Activated T-cell treated with anti-CD3 and anti-CD28 coated beads, Interleukin-2, amount 50 U/mL, for 4 hours (primary cell): ENCODE data around the gene RPH3AL. TPM values are rescaled to one million over a fixed set of nuclear protein-coding genes. Genes with fewer than 3 reads are reported as not detected.

Experiments used
- ATAC-seq, 2 donors: fragments of 200-7000 bp; cut with Tn5 transposase; one replicate each; pipeline ENCODE4 v1.10.0; 2021
- DNase-seq: peaks from one replicate; pipeline ENCODE4 v3.0.0-alpha.2; 2020
- H3K27me3 Mint-ChIP-seq: one replicate; pipeline ENCODE4 v1.8.0; 2021; ENCODE audit warnings: low read depth, mixed read lengths
- H3K36me3 Mint-ChIP-seq: one replicate; pipeline ENCODE4 v1.8.0; 2022; ENCODE audit warnings: mixed read lengths; ENCODE audit not compliant: insufficient read depth
- H3K4me1 Mint-ChIP-seq: one replicate; pipeline ENCODE4 v1.8.0; 2021; ENCODE audit warnings: low read depth, mixed read lengths
- H3K4me3 Mint-ChIP-seq: one replicate; pipeline ENCODE4 v1.8.0; 2021; ENCODE audit warnings: mild to moderate bottlenecking, moderate library complexity, mixed read lengths
- H3K9me3 Mint-ChIP-seq: one replicate; pipeline ENCODE4 v1.8.0; 2021; ENCODE audit warnings: mixed read lengths
- total RNA-seq, 3 donors: library from RNA; stranded (reverse); gene quantifications; one replicate each; pipeline ENCODE4 v1.2.1, GENCODE V29; 2021

RPH3AL gene
- total RNA-seq, 3 donors from 2014 or later, result 1.3 to 2.2 (median 1.9) TPM

DNA sequence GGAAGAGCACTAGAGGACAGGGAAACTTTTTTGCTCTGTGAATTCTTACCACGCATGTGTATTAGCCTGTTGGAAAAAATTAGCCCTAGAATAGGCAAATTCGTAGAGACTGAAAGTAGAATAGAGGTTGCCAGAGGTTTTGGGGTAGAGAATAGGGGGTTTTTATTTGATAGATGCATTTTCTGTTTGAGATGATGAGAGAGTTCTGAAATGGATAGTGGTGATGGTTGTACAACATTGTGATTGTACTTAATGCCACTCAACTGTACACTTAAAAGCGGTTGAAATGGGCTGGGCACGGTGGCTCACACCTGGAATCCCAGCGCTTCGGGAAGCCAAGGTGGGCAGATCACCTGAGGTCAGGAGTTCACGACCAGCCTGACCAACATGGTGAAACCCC is 163.2 kb downstream of the RPH3AL start:
- Mint-ChIP-seq H3K27me3 (peaks cover 9% of the 10 kb centered on the region), H3K36me3 (no peaks in the 10 kb centered on the region), H3K9me3 (no peaks in the 10 kb centered on the region), H3K4me1 (peaks cover 18% of the 10 kb centered on the region), H3K4me3 (no peak overlapping the region)
- no peak for ATAC-seq
- no peak for DNase-seq

DNA sequence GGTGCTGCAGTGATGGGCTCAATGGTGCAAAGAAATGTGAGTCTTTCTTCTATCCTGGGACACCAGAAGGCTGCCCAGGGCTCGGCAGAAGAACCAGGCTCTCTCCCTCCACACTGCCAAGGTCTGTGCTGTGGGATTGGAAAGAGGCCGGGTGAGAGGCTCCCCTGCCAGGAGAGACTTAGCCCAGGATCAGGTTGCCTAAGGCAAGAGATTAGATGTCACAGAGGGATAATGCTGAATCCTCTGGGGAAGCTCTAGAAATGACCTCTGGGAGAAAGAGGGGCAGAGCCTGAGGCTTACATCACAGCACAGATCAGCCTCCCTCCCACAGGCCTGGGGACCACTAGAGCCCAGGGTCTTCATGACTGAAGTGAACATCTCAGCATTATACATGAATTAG is 165.5 kb downstream of the RPH3AL start:
- no peak for ATAC-seq

DNA sequence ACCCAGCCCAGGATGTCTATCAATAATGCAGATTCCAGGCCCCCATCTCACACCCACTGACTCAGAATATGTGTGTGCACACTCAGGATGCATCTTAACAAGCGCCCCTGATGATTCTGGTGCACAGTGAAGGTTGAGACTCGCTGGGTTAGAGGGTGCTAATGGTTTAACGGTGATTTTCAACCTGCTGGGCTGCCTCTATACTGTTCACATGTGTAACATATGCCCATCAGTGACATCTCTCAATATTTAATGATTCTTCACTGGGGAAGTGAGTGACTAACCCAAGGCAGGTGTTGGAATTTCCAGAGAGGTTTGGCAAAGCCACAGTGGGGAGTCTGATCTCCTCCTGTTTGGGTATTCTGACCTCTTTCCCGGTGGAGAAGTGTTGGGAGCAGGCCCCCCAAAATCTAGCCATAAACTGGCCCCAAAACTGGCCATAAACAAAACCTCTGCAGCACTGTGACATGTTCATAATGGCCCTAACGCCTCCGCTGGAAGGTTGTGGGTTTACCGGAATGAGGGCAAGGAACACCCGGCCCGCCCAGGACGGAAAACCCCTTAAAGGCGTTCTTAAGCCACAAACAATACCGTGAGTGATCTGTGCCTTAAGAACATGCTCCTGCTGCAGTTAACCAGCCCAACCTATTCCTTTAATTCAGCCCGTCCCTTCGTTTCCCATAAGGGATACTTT is 167.0 kb downstream of the RPH3AL start:
- DNase-seq, result no peak
- Mint-ChIP-seq H3K36me3 (no peaks in the 10 kb centered on the region), H3K4me1 (peaks cover 22% of the 10 kb centered on the region), H3K4me3 (peak overlapping the region; percentile 39), H3K27me3 (peaks cover 35% of the 10 kb centered on the region), H3K9me3 (no peaks in the 10 kb centered on the region)
- ATAC-seq, result peak in 1 of 2 donors; percentile 16

More for the DNA sequence above, 165.5 kb downstream of the RPH3AL start:
- no peak overlapping the region for H3K4me3 Mint-ChIP-seq
- peaks cover 31% of the 10 kb centered on the region for H3K27me3 Mint-ChIP-seq
- H3K36me3 Mint-ChIP-seq, result no peaks in the 10 kb centered on the region
- no peak for DNase-seq
- H3K9me3 Mint-ChIP-seq, result no peaks in the 10 kb centered on the region
- H3K4me1 Mint-ChIP-seq, result peaks cover 19% of the 10 kb centered on the region

DNA sequence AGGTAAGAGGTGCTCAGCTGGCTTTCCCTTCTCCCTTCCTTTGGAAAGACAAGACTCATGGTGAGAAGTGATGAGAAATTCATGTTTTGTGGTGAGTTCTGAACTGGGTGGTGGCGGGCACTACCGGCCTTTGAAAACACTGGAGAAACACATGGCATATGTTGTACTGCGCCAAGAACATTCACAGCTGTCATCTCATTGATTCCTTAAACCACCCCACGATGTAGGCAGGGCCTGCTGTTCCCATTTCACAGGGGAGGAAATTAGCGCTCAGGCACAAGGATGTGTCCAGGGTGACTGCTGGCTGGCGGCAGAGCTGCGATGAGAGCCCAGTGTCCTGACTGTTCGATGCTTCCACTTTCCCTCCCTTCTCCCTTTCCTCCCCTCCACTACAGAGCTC is 169.6 kb downstream of the RPH3AL start:
- Mint-ChIP-seq H3K4me1 (peaks cover 19% of the 10 kb centered on the region), H3K36me3 (no peaks in the 10 kb centered on the region), H3K27me3 (peaks cover 46% of the 10 kb centered on the region), H3K9me3 (no peaks in the 10 kb centered on the region), H3K4me3 (no peak overlapping the region)
- DNase-seq (no peak), ATAC-seq (no peak)

DNA sequence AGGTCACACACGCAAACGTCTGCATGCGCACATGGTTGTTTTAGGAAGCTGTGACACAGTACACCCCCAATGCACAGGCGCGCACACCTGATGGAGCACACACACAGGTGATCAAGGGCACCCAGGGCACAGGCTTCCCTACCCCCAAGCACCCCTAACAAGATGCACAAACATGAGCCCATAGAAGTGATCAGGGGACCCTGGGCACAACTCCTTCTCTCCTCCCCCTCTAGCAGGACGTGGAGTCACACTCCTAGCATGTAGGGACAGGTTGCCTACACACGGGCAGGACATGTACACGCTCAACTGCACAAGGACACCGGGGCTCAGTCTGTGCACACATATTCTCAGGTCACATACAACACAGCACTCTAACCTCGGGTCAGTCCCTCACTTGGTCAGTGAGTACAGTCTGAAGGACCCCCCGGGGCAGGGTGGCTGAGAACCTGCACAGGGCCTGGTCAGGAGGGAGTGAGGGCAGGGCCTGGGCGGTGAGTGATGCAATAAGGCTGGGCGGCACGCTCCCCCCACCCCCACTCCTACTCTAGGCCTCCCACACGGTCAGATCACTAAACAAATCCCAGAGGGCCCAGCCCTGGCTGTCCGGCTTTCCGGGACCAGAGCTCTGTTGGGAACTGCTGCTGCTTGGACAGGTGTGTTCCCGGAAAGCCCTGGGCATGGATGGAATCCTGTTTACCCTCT is 170.4 kb downstream of the RPH3AL start:
- ATAC-seq (no peak), DNase-seq (no peak)
- Mint-ChIP-seq H3K4me1 (peaks cover 19% of the 10 kb centered on the region), H3K27me3 (peaks cover 52% of the 10 kb centered on the region), H3K4me3 (peak overlapping the region; percentile 43), H3K9me3 (no peaks in the 10 kb centered on the region), H3K36me3 (no peaks in the 10 kb centered on the region)

DNA sequence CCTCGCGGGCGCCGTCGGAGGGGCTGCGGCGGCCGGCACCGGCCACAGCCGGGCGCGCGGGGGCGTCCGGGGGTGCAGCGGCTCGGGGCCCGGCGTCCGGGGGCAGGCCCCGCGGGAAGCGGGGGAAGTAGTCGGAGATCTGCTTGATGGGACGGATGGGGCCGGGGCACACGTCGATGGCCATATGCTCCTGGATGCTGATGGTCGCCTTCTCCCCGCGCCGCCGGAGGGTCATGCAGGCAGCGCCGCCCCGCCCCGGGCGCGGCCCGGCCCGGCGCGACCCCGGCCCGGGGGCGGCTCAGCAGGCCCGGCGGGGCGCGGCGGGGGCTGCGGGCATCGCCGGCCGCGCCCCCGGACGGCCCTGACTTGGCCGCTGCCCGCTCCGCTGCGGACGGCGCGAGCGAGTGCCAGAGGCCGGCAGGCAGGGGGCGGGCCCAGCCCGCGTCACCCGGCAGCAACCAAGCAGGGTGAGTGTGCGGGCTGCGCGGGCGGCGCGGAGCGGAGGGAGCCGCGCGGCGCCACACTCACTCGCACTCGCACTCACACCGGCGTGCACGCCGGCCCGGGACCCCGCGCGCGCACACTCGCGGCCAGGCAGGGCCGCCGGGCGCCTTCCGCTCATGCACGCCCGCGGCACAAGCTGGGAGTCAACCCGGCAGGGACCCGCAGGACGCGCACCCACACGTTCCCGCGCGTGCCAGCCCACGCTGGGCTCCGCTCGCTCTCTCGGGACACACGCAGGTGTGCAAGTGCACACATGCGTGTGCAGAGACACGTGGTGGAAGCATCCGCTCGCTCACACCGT is 171.2 kb downstream of the RPH3AL start, which contains the start of gene DOC2B:
TSS of gene DOC2B (minus strand) at position 406 of the 805 bp plus-strand sequence. CDS start at position 235, 171 bp downstream.
- Mint-ChIP-seq H3K4me1 (peaks cover 18% of the 10 kb centered on the region), H3K9me3 (no peaks in the 10 kb centered on the region), H3K27me3 (peaks cover 53% of the 10 kb centered on the region), H3K4me3 (peak within 1 kb of the TSS; percentile 43), H3K36me3 (no peaks in the 10 kb centered on the region)
- DNase-seq (no peak), ATAC-seq (peak; percentile 69 to 75)

DNA sequence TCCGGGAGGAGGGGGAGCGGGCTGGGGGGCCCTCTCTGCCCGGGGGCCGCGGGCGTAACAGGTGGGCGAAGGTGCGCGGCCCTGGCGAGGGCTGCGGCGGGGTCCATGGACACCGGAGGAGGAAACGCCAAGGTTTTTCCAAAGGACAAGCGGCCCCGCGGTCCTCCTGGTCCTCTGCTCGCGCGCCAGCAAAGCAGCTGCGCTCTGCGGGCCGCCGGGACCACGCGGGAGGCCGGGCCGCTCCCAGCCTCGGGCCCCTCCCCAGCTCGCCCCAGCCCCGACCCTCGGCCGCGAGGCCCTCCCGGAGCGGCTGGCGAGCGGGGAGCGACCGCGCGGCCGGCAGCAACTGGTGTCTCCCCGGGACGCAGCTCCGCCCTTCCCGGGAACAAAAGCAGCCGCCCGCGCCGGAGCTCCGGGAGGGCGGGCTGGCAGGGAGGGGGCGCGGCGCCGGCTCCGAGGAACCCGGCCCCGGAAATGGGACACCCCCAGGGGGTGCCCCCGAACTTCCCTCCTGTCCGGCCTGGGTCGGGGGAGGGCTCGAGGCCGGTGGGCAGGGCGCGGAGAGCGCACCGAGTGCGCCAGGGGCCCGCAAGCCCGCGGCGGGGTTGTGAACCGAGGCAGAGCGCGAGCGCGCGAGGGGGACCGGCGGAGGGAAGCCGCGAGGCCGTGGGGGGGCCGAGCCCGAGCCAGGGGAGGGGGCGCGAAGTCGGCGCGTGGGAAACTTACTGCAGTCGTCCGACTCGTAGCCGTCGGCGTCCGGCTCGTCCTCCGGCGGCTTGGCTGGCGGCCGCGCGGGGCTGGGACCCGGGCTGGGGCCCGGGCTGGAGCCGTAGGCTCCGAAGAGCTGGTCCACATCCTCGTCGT is 172.0 kb downstream of the RPH3AL start:
- Mint-ChIP-seq H3K4me3 (no peak overlapping the region), H3K27me3 (peaks cover 51% of the 10 kb centered on the region), H3K36me3 (no peaks in the 10 kb centered on the region), H3K9me3 (no peaks in the 10 kb centered on the region), H3K4me1 (peaks cover 12% of the 10 kb centered on the region)
- DNase-seq (no peak), ATAC-seq (peak in 1 of 2 donors; percentile 6)

DNA sequence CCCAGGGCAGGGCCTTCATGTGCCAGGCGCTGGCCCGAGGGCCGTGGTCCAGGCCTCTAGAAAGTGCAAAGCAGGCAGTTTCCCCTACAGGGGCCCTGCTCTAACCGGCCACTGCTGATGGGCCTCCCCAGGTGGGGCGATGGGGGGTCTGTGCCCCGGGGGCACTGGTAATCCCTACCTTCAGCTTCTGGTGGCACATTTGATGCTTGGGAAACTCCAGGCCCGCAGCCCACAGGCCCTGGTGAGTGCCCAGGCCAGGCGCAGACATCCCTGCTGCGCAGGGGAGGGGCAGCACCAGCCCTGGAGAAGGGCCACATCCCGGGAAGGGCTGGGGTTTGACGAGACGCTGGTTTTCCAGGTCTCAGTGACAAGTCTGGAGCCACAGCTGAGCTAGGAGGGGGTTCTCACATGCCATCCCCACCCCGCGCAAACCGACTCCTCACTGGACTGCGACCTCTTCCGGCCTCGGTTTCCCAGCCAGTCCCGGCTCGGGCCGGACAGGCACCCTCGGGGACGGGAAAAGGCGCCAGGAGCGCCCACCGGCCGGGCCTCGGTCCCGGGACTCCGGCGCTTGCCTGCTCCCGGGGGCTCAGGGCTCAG is 172.7 kb downstream of the RPH3AL start:
- H3K27me3 Mint-ChIP-seq, result peaks cover 49% of the 10 kb centered on the region
- H3K9me3 Mint-ChIP-seq, result no peaks in the 10 kb centered on the region
- no peaks in the 10 kb centered on the region for H3K36me3 Mint-ChIP-seq
- peaks cover 5% of the 10 kb centered on the region for H3K4me1 Mint-ChIP-seq
- no peak for DNase-seq
- H3K4me3 Mint-ChIP-seq, result no peak overlapping the region
- no peak for ATAC-seq

DNA sequence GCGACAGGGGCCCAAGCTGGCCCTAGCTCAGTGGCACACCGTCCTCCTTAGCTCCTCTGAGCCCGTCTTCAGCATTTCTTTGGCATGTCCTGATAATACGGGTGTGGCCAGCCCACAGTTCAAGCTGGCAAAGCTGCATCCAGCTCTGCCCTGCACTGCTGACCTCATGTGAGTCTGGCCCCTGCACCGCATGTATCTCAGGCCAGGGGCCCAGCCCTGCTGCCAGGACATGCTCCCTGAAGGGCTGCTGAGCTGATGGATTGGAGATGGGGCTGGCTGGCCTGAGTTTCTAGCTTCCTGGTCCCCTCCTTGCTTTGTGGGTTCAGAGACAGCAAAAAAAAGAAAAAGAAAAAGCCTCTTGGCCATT is 173.6 kb downstream of the RPH3AL start:
- peaks cover 4% of the 10 kb centered on the region for H3K4me1 Mint-ChIP-seq
- no peak overlapping the region for H3K4me3 Mint-ChIP-seq
- H3K36me3 Mint-ChIP-seq, result no peaks in the 10 kb centered on the region
- H3K9me3 Mint-ChIP-seq, result no peaks in the 10 kb centered on the region
- peaks cover 42% of the 10 kb centered on the region for H3K27me3 Mint-ChIP-seq
- DNase-seq, result no peak
- ATAC-seq, result no peak

DNA sequence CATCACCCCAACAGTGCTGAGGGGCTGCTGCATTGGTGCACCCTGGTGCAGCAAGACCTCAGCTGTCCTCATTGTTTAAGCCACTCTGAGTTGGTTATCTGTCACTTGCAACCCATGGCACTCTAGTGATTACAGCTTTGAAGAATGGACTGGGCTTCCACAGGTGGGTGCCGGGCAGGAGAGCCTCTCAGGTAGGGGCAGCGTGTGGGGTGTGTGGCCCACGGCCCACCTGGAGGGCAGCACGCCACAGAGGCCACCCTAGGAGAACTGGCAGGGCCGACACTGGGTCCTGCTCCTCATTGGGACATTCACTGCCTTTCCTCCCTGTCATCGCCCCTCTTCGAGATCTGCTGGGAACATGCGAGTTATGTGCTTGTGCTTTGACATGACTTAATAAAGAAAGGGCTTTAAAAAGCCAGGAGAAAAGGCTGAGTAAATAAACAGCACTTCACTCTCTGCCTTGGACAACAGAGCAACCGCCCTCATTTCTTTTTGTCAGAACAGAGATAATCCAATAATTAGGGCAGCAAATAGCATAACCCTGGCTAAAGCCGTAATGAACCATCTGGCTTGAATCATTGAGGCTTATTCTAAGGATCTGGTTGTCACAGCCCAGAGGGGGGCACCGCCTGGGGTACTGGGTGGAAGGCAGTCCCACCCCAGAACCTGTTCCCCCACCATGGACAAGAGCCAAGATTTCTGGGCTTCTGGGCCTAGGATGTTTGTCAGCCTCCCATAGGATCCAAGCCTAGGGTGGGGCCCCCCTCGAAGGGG is 174.1 kb downstream of the RPH3AL start:
- ATAC-seq, result no peak
- H3K9me3 Mint-ChIP-seq, result no peaks in the 10 kb centered on the region
- H3K36me3 Mint-ChIP-seq, result no peaks in the 10 kb centered on the region

DNA sequence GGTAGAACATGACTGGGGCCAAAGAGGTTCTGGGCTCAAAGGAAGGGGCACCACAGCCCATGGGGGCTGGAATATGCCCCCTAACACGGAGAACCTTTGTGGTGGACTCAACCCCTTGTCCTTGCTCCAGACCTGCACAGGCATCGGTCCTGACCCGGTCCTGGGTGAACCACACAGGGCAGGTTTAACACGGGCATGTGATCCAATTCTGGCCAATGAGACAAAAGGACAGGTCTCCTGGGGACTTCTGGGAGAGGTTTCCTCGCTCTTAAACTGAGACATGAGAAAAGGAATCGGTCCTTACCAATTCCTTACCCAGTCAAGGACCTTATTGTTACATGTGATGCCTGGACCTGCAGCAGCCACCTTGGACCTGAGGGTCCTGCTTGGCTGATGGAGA is 174.8 kb downstream of the RPH3AL start:
- Mint-ChIP-seq H3K4me3 (no peak overlapping the region), H3K27me3 (peaks cover 29% of the 10 kb centered on the region), H3K9me3 (no peaks in the 10 kb centered on the region), H3K36me3 (no peaks in the 10 kb centered on the region), H3K4me1 (peaks cover 4% of the 10 kb centered on the region)
- ATAC-seq (no peak), DNase-seq (no peak)

More for the DNA sequence above, 174.1 kb downstream of the RPH3AL start:
- Mint-ChIP-seq H3K4me1 (peaks cover 4% of the 10 kb centered on the region), H3K27me3 (peaks cover 36% of the 10 kb centered on the region), H3K4me3 (no peak overlapping the region)
- DNase-seq, result no peak

DNA sequence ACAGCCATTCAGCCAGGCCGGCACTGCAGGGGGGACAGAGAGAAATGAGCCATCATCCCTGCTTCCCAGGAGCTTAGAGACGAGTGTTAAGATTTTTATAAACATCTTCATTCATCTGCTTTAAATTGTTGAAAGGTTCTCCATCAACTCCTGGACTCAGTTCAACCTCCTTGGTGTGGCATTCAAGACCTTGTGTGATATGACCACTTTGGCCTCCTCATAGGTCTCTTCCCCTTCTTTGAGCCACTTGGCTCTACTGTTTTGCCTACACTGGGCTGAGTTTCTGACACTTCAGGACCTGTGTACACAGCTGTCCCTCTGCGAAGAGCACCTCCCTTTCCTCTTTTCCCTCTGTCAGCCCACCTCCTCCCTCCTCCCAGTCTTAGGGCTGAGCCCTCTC is 175.5 kb downstream of the RPH3AL start:
- Mint-ChIP-seq H3K9me3 (no peaks in the 10 kb centered on the region), H3K4me1 (peaks cover 3% of the 10 kb centered on the region), H3K36me3 (no peaks in the 10 kb centered on the region), H3K27me3 (peaks cover 24% of the 10 kb centered on the region), H3K4me3 (no peak overlapping the region)
- no peak for ATAC-seq
- DNase-seq, result no peak
